Left renal cortex interstitium (tissue), 4 donors: ENCODE results near the gene THOC5. TPM values are rescaled to one million over a fixed set of nuclear protein-coding genes. Genes with fewer than 3 reads are reported as not detected.

Source experiments
- DNase-seq, 4 donors: peaks; one replicate each; pipeline ENCODE4 v3.0.0-alpha.2; 2013; ENCODE audit warnings: low read depth in 4 of 4, low spot score in 2 of 4, missing footprints in 1 of 4
- polyA plus RNA-seq, 4 donors: library from polyadenylated mRNA; unstranded; fragments of 120-200 nt; gene quantifications; one replicate each; pipeline ENCODE4 v1.2.1, GENCODE V29; 2013; ENCODE audit not compliant: insufficient read length in 4 of 4

Gene THOC5
- polyA plus RNA-seq, 4 donors = 17.3 to 39.2 (median 32.5) TPM

GRCh38 chr22:29478326-29479276 lies 75.0 kb downstream of the THOC5 start:
- no peak for DNase-seq

DNA sequence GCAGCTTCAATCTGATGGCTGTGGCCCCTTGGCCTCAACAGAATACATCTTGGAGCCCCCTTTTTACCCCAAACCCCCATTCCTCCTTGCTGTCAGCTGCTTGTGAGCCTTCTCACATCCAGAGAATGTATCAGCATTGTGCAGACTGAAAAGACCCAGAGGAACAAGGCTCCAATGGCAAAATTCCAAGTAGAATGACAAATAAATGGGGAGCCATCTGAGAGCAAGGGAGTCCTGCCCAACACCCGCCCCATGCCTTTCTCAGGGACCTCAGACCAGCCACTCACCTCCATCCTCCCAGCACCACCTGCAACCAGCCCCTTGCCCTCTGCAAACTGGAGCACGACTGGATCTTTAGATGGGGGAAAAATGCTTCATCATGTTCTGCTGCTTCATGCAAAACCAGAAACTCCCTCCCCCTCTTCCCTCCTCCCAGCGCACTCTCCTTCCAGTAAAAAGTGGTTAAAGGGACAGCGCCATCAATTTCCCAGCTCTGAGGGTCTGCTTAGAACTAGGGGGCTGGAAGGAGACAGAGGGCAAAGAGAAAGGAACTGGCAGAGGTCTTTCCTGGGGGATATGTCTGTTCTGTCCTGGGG lies 75.7 kb downstream of the THOC5 start:
- DNase-seq = no peak

DNA sequence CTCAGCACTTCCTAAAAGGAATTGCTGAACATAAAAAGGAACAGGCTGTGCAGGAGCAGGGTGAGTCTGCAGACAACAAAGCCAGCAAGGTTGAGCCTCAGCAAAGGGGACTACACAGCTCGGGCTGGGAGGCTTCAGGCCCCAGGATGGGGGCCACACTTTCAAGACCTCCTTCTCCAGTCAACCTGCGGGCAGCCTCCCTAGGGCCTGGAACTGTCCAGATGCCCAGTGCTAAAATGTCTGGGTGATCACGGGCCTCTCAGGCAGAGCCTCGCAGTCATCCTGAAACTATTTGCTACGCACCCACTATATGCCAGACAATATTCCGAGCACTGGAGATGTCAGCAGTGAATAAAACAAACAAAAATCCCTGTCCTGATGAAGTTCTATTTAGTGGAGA lies 77.4 kb downstream of the THOC5 start:
- no peak for DNase-seq

DNA sequence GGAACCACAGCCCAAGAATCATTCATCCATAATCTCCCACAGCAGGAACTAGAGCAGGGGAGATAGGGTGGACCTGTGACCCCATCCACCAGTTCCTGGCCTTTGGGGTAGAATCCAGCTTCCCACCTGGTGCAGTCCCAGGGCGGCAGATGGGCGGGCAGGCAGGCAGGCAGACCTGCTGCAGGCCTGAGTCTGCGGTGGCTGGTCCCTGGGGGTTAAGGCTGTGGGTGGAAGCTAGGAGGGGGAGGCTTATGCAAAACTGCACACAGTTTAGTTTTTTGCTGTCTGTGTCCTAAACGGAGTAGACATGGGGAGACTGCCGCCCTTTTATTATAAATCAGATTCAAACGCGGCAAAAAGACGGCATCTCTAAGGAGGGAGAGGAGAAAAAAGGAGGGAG lies 78.0 kb downstream of the THOC5 start:
- no peak for DNase-seq

- no peak for DNase-seq
Measured at GRCh38 chr22:29473001-29473400, 80.6 kb downstream of the THOC5 start.

GRCh38 chr22:29470159-29470855 lies 83.2 kb downstream of the THOC5 start:
- DNase-seq = no peak

DNA sequence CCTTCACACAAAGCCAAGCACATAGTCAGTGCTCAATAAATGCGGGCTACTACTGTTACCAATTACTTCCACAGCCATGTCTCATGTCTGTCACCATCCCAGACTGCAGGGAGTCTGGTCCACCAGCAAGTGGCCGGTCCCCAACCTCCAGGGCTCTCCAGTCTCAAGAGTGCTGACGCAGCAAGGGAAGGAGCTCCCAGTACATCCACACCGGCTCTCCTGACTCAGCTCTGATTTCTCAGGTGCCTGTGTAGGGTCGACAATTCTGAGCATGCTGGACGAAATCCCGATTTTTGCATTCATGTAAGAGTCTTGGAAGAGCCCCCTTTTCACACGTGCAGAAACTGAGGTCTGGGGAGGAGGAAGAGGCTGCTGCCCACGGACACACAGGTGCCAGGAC lies 83.8 kb downstream of the THOC5 start:
- no peak for DNase-seq

DNA sequence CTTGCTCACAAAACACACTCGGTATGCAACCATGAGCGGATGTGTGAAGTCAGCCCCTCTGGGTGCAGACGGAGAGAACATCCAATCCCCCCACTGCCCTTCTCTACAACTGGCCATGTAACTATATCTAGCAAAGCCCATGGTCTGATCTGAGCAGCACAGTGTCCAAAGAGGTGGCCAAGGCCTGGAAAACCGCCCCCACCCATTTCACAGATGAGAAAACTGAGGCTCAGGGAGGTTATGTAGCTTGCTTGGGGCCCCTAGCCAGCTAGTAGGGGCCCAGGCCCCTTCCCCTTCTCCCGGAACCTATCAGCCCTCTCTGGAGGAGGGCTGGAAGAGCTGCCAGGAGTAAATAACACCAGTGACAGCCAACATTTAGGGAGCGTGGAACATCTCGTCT lies 89.0 kb downstream of the THOC5 start:
- no peak for DNase-seq

GRCh38 chr22:29463629-29464028 lies 89.9 kb downstream of the THOC5 start:
- no peak for DNase-seq

GRCh38 chr22:29461263-29461662 lies 92.3 kb downstream of the THOC5 start:
- no peak for DNase-seq

- DNase-seq = no peak
Measured at GRCh38 chr22:29459773-29460172, 93.8 kb downstream of the THOC5 start.

DNA sequence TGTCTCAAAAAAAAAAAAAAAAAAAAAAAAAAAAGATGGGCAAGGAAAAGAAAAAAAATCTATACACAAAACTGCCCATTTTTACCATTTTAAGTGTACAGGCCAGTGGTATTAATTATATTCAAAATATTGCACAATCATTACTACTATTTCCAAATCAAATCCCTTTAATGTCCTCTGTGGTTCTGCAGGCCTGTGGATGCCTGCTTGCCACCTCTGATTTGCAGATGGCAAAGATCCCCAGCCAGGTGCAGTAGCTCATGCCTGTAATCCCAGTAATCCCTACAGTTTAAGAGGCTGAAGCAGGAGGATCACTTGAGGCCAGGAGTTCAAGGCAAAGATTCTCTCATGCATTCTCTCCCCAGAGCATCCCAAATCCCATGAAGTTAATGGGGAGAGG lies 95.0 kb downstream of the THOC5 start:
- no peak for DNase-seq

DNA sequence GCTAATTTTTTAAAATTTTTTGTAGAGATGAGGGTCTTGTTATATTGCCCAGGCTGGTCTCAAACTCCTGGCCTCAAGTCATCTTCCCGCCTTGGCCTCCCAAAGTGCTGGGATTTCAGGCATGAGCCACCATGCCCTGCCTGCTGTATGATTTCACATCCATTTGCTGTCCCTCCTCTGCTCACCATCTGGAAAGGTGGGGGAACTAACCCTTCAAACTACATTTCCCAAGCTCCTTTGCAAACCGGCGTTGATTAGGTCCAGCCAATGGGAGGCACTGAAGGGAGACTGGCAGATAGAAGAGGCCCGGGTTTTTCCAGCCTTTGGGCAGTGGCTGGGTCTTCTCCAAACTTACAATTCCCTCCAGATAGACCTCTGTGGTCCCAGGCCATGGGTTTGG lies 95.8 kb downstream of the THOC5 start:
- no peak for DNase-seq

DNA sequence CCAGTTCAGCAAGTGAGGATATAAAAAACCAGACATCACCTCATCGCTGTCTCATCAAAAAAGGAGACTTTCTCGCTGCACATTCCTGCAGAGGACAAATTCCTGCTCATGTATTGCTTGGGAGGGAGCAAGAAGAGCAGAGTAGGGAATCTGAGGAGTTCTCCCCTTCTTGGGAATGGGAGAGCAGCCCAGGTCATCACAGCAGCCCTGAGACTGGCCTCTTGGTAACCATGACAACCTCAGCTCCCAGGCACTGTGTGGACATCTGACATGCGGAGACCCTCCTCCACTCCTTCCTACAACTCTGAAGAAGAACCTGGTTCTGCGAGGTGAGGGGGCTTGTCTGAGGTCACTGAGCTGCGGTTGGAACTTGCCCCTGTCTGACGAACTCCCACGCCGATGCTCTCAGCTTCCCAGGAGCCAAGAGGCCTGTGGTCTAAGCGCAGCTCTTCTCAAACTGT lies 97.3 kb downstream of the THOC5 start:
- no peak for DNase-seq

Other genes with a start within 250 kb of the THOC5 start
- 10 to 100 TPM in 2 of 4 donors, 1 to 10 TPM in 2; 5.4 to 11.4 (median 8.5) TPM for gene GAS2L1, start 247.1 kb downstream of the THOC5 start, polyA plus RNA-seq
- under 1 TPM in 3 of 4 donors, not detected in 1; 0.27 to 0.92 (median 0.29) TPM for gene RASL10A, start 238.1 kb downstream of the THOC5 start, polyA plus RNA-seq
- 10 to 100 TPM; 42.4 to 49.8 (median 44.3) TPM for gene AP1B1, start 165.2 kb downstream of the THOC5 start, polyA plus RNA-seq
- gene RFPL1, start 115.2 kb downstream of the THOC5 start, polyA plus RNA-seq = 1 to 10 TPM; 1.0 to 1.8 (median 1.2) TPM
- gene NEFH, start 73.5 kb downstream of the THOC5 start, polyA plus RNA-seq = 10 to 100 TPM in 2 of 4 donors, 1 to 10 TPM in 2; 7.8 to 11.7 (median 9.7) TPM
- 100 to 1,000 TPM; 138 to 156 (median 143) TPM for gene NIPSNAP1, start 27.4 kb upstream of the THOC5 start, polyA plus RNA-seq
- 10 to 100 TPM; 25.7 to 30.0 (median 27.2) TPM for gene NF2, start 49.9 kb upstream of the THOC5 start, polyA plus RNA-seq
- gene CABP7, start 166.2 kb upstream of the THOC5 start, polyA plus RNA-seq = under 1 TPM; 0.06 to 0.33 (median 0.13) TPM
- gene ZMAT5, start 213.2 kb upstream of the THOC5 start, polyA plus RNA-seq = 10 to 100 TPM; 22.3 to 31.2 (median 26.1) TPM
- 100 to 1,000 TPM; 127 to 183 (median 150) TPM for gene UQCR10, start 213.6 kb upstream of the THOC5 start, polyA plus RNA-seq